ELR (cell line): ENCODE data around the gene ADD1.

Experiments
- DNase-seq: peaks from one replicate; pipeline ENCODE4 v3.0.0-alpha.2; 2015; ENCODE audit warnings: low read depth

The ADD1 gene

GRCh38 chr4:2834001-2834921 lies 9.4 kb upstream of the ADD1 start:
- DNase-seq: no peak

GRCh38 chr4:2835978-2836377 lies 7.7 kb upstream of the ADD1 start:
- no peak for DNase-seq

DNA sequence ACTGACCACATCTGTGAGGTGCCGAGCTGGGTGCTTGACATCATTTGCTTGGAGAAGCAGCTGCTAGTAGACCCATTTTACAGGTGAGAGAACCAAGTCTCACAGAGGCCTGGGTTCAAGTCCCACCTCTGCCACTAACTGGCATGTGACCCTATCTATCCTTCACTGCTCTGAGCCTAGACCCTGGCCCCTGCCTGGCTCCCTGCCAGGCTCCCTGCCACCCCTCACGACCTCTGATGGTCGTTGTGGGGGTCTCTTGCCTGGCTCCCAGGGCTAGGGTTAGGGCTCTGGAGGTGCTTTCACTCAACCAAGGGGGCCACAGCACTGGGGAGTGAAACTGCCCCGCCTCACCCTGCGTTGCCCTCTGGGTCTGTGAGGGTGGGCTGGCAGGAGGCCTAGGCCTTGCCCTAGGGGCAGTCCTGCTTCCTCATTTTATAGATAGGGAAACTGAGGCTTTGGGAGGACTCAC lies 7.2 kb upstream of the ADD1 start:
- no peak for DNase-seq

- no peak for DNase-seq
Measured at GRCh38 chr4:2837110-2837903, 6.3 kb upstream of the ADD1 start.

DNA sequence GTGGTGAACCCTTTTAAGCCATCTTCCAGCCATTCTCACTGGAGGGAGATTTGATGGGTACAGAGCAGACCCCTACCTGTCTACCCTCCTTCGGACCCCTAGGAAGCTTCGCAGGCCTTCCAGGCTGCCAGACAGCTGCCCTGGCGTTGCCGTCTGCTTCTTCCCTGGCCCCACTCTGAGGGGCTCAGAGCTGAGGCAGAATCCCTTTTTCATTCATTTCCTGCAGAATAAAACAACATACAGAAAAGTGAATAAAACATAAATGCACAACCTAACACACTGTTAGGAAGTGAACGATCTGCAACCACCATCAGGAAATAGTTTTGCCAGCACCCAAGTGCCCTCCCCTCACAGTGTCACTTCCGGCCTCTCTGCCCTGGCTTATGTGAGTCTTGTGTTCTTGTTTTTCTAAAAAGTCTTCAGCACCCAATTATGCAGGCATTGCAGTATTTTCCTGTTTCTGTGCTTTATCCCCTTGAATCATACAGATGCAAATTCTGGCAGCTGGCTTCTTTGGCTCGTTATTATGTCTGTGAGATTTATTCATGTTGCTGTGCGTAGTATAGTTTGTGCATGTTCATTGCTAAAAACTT lies 5.6 kb upstream of the ADD1 start:
- peak; percentile 19 for DNase-seq

DNA sequence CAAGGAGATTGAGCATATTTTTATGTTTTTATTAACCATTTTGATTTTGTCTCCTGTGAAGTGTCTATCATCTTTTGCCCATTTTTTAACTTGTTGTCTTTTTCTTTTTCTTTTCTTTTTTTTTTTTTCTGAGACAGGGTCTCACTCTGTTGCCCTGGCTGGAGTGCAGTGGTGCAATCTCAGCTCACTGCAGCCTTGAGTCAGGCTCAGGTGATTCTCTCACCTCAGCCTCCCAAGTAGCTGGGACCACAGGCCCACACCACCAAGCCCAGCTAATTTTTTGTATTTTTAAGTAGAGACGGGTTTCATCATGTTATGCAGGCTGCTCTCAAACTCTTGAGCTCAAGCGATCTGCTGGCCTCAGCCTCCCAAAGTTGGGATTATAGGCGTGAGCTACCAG lies 4.6 kb upstream of the ADD1 start:
- DNase-seq: no peak

DNA sequence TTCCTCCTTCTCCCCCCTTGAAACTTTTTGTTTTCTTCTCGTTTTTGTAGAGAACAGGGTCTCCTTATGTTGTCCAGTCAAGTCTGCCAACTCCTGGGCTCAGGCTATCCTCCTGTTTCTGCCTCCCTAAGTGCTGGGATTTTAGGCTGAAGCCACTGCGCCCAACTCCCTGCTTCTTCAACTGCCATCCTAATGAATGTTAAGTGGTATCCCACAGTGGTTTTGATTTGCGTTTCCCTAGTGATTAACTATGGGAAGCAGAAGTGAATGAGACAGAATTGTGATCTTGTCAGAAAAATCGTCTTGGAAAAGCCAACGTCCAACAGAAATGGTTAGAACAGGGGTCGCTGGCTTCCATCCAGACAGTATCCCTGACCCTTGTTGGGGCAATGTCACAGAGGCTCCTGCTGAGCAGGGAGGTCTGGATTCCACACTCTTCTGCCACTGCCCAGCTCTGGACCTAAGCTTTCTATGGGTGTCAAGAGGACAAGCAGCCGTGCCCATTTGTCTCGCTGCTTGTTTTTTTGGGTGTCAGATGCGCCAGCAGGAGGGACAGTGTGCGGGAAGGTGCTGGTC lies 869 bp upstream of the ADD1 start:
- peak; percentile 18 for DNase-seq

DNA sequence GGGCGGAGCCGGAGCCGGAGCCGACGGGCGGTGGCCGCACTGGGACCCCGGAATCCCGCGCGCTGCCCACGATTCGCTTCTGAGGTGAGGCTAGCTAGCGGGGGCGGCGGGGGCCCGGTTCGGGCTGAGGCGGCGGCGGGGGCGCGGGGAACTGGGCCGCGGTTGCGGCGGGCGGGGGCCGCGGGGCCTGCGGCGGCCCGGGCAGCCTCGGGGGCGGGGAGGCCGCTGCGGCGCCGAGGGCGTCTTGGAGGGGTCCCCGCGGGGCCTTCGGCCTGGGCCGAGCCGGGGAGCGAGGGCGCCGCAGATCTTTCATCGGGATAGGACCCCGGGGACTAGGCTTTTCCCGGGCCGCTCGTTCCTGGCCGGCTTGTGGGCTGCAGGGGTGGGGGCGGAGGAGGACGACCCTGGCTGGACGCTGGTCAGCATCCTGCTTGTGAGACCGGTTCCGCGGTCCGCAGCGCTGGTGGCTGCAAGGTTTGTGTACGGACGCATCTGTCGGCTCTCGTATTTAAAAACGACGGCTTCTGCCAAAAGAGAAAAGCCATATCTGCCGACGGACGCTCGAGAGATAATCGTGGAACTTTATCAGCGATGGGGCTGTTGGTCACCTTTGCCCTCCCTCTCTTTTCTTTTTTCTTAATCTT lies 419 bp downstream of the ADD1 start:
- DNase-seq: peak; percentile 54

GRCh38 chr4:2846172-2846571 lies 2.5 kb downstream of the ADD1 start:
- DNase-seq: no peak

GRCh38 chr4:2847302-2847871 lies 3.7 kb downstream of the ADD1 start:
- DNase-seq: no peak

- DNase-seq: no peak
Measured at GRCh38 chr4:2848449-2848848, 4.8 kb downstream of the ADD1 start.

DNA sequence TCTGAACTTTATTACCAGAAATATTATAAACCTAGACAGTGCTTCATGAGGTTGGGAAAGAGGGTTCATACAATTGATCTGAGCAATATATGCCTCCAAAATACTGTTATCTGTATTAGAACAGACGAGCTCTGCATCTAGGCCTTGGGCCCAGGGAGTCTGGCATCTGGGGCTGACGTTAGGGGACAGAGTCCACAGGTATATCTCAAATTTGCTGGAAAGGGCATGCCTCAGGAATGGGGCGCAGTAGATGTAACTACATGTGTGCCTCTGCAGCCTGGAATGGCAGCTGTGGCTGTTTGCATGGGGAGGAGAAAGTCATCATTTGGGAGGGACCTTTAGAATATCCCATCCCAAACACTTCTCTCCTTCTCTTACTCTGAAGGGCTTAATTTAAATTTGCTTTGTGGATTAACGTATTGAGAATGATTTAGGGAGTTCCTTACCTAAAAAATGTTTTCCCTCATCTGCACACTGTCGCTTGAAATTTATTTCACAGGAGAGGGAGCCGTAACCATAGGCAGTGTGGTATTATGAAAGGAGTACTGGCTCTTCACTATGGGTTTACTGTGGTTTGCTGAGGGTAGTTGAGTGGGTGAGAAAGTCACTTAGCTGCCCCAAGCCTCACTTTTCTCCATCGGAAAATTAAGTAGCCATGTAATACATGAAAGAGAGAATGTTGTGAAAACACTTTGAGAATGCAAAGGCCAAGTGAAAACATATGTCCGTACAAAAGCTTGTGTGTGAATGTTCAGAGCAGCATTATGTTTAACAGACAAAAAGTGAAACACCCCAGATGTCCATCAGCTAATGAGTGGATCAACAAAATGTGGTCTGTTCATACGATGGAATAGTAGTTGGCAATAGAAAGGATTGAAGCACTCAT lies 5.9 kb downstream of the ADD1 start:
- DNase-seq: no peak

GRCh38 chr4:2850966-2851798 lies 7.5 kb downstream of the ADD1 start:
- no peak for DNase-seq

DNA sequence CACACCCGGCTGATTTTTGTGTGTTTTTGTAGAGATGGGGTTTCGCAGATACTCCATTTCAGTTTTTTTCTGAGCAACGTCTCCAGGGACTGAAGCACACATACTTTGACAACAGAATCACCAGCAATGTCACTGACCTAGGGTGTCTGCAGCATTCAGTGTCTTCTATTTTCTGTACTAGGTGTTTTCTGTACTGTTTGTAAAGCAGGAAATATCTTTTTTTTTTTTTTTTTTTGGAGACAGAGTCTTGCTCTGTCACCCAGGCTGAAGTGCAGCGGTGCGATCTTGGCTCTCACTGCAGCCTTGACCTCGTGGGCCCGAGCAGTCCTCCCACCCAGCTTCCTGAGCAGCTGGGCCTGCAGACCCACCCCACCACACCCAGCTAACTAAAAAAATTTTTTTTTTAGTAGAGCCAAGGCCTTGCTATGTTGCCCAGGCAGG lies 8.9 kb downstream of the ADD1 start:
- DNase-seq: no peak

DNA sequence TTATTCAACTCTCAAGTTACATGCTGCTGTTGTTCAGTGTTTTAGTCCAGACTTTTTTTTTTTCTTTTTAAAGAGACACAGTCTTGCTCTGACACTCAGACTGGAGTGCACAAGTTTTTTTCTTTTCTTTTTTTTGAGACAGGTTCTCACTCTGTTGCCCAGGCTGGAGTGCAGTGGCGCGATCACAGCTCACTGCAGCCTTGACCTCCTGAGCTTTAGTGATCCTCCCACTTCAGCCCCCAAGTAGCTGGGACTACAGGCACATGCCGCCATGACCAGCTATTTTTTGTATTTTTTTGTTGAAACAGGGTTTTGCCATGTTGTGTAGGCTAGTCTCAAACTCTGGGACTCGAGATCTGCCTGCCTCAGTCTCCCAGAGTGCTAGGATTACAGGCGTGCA lies 11.9 kb downstream of the ADD1 start:
- no peak for DNase-seq

GRCh38 chr4:2856266-2856665 lies 12.6 kb downstream of the ADD1 start:
- no peak for DNase-seq

- DNase-seq: no peak
Measured at GRCh38 chr4:2857349-2857927, 13.8 kb downstream of the ADD1 start.

DNA sequence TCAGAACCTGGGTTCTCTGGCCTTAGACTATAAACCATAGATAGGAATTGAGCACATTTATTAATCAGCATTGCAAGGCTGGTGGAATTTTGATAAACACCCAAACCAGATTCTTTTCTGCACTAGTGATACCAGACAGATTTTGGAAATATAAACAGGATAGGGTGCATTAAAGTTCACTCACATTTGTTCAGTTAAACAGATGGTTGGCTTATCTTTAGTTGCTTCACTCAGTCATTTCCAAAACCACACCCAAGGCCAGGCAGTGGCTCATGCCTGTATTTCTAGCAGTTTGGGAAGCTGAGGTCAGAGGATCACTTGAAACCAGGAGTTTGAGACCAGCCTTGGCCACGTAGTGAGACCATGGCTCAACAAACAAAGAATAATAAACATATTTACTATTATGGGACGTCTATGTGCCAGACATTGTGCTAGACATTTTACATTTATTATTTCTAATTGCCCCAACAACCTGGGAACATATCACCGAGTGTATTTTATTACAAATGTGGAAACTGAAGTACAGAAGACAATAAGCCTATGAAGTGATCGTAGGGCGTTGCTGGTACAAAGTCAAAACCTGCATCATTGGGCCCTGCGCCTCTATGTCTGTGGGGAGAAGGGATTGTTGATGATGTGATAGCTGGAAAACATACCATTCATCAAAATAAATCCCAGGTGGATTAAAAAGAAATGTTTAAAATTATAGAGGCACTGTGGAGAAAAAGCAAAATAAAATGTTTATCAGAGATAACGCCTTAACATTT lies 15.0 kb downstream of the ADD1 start:
- no peak for DNase-seq
